Measurements from ENCODE around the gene MYO7A.

MYO7A gene

DNA sequence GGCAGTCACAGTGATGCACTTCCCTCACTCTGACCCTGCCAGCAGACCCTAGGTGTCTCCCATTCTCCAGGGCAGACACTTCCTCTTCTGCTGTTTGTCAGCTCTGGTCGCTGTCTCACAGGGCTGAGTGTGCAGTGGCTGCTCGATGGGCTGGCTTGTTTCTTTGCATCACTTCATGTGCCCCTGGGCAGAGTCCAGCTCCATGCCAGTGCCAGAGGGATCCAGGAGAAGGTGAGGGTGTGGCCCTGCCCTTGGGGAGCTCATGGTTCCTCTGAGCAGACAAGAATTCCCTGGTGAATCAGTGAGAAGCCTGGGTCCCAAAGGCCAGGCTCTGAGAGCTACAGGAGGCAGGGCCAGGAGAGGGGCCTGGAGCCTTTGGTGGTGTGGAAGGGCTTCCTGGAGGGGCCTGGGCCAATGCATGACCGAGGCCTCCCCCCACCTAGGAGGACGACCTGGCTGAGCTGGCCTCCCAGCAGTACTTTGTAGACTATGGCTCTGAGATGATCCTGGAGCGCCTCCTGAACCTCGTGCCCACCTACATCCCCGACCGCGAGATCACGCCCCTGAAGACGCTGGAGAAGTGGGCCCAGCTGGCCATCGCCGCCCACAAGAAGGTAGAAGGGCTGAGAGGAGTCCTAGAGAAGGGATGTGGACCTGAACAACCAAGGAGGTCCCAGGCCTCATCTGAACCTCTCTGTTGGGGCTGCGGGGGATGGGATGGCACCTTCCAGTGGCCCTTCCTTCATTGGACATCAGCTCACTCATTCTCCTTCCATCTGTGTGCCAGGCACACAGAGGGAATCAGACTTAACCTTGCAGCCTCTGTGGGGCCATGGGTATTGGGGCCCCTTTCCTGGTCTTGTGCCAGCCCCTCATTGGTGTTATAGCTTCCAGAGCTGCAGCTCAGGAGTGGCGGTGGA lies 66.1 kb downstream of the MYO7A start:
- Mint-ChIP-seq H3K9me3 (no peaks in the 10 kb centered on the region), H3K4me3 (no peak overlapping the region), H3K27ac (no peak overlapping the region), H3K4me1 (no peaks in the 10 kb centered on the region), H3K36me3 (no peaks in the 10 kb centered on the region)
- ATAC-seq (no peak), DNase-seq (ENCODE audit: low spot score in 2 of 2) (no peak)

DNA sequence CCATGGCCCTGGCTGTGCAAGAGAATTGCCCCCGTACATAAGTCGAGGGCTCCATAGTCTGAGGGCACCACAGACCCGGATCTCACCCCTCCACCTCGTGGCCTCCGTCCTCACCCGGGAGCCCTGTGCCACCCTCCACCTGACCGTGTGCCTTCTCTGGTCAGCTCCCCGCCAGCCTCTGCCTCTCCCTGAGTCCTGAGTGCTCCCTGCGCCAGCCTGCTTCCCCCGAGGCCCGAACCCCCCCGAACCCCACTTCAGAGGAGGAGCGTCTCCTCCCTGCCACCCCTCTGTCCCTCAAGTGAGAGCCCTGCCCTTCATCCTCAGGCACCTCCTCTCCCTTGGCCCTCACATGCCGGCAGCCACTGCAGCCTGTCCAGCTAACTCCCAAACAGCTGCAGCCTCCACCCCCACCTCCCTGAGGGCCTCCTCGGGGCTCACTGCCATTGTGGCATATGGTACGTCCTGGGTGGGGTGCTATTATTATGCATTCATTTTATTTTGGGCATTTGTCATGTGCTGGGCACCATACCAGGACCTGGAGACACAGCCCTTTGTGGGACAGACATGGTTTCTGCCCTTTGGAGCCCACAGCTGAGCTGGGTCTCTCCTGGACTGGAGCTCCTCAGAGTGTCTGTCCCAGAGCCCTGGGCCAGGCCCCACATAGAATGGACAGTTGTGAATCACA lies 67.2 kb downstream of the MYO7A start:
- no peak overlapping the region for H3K4me3 Mint-ChIP-seq
- H3K27ac Mint-ChIP-seq, result no peak overlapping the region
- DNase-seq (ENCODE audit: low spot score in 2 of 2), result no peak
- H3K9me3 Mint-ChIP-seq, result no peaks in the 10 kb centered on the region
- no peak for ATAC-seq
- H3K36me3 Mint-ChIP-seq, result no peaks in the 10 kb centered on the region
- no peaks in the 10 kb centered on the region for H3K4me1 Mint-ChIP-seq

DNA sequence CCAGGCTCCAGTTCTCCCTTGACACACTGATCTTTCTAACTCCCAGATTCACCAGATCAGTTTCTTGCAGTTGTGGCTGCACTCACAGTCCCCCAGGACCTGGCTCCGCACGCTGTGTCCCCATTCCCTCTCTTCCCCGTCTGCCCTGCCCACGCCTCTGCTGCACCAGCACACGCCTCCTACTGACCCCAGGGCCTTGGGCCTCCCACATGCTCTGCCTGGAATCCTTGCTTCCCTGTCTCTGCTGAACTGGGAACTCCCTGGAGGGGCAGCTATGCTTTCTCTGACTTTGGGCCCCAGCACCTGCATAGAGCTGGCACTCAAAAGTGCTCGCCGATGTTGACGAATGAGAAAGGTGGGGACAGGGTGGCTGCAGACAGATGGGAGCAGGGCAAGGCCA lies 68.9 kb downstream of the MYO7A start:
- Mint-ChIP-seq H3K4me1 (peaks cover 8% of the 10 kb centered on the region), H3K36me3 (no peaks in the 10 kb centered on the region), H3K9me3 (no peaks in the 10 kb centered on the region), H3K27ac (no peak overlapping the region), H3K4me3 (no peak overlapping the region)
- ATAC-seq (no peak), DNase-seq (ENCODE audit: low spot score in 2 of 2) (no peak)

DNA sequence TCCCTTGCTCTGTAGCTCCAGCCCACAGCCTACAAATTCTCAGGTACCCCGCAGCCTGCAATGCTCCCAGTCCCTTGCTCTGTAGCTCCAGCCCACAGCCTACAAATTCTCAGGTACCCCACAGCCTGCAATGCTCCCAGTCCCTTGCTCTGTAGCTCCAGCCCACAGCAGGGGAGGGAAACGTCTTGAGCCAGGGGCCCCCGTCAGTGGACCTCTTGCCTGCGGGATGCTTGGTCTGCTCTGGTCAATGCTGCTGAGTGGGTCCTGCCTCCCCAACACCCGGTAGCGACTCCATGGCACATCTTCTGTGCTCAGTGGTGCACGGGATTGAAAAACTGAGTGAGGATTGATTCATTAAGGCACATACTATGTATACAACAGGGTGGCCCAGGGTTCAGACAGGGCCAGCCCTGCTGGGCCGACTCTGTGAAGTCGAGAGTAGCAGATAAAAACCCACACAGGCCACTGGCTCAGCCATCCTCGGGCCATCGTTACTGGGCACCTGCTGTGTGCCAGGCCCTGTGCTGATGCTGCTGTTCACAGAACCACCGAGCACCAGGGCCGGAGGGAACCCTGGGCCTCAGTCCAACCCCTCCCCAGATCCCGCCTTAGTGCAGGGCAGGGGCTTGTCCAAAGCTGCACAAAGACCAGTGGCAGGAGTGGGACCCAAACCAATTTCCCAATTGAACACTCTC lies 69.7 kb downstream of the MYO7A start:
- Mint-ChIP-seq H3K27ac (no peak overlapping the region), H3K9me3 (no peaks in the 10 kb centered on the region), H3K36me3 (no peaks in the 10 kb centered on the region), H3K4me1 (peaks cover 8% of the 10 kb centered on the region), H3K4me3 (no peak overlapping the region)
- DNase-seq (ENCODE audit: low spot score in 2 of 2) (no peak), ATAC-seq (no peak)

DNA sequence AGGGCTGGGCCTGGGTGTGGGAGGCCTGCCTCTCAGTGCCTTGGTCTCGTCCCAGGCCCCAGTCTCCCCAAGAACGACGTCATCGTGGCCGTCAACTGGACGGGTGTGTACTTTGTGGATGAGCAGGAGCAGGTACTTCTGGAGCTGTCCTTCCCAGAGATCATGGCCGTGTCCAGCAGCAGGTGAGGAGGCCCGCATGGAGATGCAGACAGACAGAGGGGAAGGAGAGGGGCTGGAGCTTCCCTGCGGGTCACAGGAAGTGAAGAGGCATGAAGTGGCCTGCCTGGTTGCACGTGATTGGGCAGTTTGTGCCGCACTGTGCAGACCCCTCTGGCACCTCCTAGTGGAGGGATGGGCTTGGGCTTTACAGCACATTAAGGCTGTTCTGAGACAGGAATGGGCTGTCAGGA lies 70.4 kb downstream of the MYO7A start:
- Mint-ChIP-seq H3K4me3 (no peak overlapping the region), H3K9me3 (no peaks in the 10 kb centered on the region), H3K4me1 (peaks cover 8% of the 10 kb centered on the region), H3K36me3 (no peaks in the 10 kb centered on the region), H3K27ac (no peak overlapping the region)
- no peak for ATAC-seq
- no peak for DNase-seq (ENCODE audit: low spot score in 2 of 2)

DNA sequence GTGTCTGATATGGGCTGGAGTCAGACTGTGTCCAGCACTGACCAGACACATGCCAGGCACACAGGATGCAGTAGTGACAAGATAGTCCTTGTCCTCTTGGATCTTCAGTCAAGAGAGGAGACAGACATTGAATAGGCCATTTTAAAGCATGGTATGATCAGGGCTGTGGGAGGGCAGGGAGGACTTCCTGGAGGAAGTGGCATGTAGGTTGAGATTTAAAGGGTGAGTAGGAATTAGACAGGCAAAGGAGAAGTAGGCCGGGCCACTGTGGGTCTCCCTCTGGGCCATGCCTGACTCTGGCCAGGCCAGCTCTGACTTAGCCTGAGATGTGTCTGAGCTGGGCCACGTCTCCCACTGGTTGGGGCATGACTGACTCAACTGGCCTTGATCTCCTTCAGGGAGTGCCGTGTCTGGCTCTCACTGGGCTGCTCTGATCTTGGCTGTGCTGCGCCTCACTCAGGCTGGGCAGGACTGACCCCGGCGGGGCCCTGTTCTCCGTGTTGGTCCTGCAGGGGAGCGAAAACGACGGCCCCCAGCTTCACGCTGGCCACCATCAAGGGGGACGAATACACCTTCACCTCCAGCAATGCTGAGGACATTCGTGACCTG lies 71.2 kb downstream of the MYO7A start:
- peaks cover 8% of the 10 kb centered on the region for H3K4me1 Mint-ChIP-seq
- DNase-seq (ENCODE audit: low spot score in 2 of 2), result no peak
- no peak for ATAC-seq
- no peak overlapping the region for H3K4me3 Mint-ChIP-seq
- no peak overlapping the region for H3K27ac Mint-ChIP-seq
- no peaks in the 10 kb centered on the region for H3K36me3 Mint-ChIP-seq
- H3K9me3 Mint-ChIP-seq, result no peaks in the 10 kb centered on the region

DNA sequence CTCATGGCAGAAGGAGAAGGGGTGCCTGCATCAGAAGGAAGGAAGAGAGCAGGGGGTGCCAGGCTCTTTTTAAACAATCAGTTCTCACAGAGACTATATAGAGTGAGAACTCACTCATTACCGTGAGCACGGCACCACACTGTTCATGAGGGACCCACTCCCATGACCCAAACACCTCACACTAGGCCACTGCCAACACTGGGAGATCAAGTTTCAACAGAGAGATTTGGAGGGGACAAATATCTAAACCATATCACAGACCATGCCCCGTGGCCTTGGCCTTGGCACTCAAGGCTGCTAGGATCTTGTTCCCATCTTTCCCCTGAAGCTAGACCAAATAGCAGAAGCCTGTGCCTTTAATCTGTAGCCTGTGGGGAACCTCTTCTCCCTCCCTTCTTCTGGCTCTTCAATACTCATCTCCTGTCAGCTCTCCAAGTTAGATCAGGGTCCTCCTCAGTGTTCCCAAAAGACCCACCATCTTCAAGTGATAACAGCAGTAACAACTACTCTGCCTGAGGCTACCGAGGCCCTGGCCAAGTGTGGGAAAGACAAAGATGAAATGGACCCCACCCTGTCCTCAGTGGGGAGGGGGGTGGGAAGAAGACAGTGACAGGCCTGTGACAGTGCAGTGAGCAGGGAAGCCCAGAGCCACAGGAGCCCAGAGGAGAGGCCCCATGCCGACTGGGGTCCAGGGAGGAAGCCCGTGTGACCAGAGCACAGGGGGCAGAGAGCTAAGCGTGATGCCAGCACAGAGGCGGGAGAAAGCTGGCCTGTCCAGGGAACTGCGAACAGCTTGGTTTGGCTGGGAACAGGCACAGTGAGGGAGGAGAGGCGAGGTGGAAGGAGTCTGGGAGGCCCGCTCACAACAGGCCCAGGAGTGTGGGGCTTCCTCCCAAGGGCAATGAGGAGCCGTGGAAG lies 72.6 kb downstream of the MYO7A start:
- no peak for ATAC-seq
- Mint-ChIP-seq H3K4me1 (peaks cover 8% of the 10 kb centered on the region), H3K4me3 (no peak overlapping the region), H3K9me3 (no peaks in the 10 kb centered on the region), H3K27ac (peak overlapping the region; percentile 48), H3K36me3 (no peaks in the 10 kb centered on the region)
- no peak for DNase-seq (ENCODE audit: low spot score in 2 of 2)

DNA sequence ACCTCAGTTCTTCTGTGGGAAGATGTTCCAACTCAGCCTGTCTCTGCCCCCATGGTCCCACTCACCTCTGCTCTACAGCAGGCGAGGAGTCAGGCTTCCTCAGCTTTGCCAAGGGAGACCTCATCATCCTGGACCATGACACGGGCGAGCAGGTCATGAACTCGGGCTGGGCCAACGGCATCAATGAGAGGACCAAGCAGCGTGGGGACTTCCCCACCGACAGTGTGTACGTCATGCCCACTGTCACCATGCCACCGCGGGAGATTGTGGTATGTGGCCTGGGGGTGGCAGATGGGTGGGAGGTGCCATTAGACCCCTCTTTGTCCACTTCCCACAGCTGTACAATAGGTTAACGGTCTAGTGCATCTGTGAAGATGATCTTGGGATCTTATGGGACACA lies 73.3 kb downstream of the MYO7A start:
- Mint-ChIP-seq H3K9me3 (no peaks in the 10 kb centered on the region), H3K4me1 (peaks cover 10% of the 10 kb centered on the region), H3K27ac (peak overlapping the region; percentile 48), H3K4me3 (no peak overlapping the region), H3K36me3 (no peaks in the 10 kb centered on the region)
- DNase-seq (ENCODE audit: low spot score in 2 of 2) (no peak), ATAC-seq (peak; percentile 19)

DNA sequence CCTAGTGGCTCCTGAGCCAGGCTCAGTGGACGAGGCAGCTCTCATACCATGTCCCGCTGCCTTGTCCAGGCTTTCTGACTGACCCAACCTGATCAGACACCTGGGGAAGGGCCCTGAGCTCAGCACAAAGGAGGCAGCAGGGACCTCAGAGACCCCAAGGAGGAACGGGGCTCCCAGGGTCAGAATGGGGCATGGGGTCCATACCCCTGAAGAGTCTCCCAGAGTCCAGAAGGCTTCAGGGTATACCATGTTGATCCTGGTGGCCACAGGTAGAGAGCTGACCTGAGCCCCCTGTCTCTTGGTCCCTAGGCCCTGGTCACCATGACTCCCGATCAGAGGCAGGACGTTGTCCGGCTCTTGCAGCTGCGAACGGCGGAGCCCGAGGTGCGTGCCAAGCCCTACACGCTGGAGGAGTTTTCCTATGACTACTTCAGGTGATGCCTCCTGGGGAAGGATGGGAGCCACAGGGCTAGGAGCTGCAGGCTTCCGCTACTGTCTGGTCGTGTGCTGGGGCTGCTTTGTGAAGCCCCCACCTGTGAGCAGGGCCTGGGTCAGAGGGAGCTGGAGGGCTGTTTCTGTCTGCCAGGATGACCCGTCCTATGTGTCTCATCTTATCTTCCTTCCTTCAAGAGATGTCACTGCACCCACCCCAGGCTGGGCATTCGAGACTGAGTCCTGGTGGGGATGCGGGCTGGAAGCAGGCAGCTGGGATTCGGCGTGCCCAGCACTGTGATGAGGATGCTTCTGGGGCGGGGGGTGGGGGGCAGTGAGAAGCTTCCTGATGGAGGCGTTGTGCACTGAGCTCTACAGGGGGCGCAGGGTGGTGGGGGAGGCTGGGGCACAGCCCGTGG lies 74.2 kb downstream of the MYO7A start:
- DNase-seq (ENCODE audit: low spot score in 2 of 2), result no peak
- no peak overlapping the region for H3K27ac Mint-ChIP-seq

DNA sequence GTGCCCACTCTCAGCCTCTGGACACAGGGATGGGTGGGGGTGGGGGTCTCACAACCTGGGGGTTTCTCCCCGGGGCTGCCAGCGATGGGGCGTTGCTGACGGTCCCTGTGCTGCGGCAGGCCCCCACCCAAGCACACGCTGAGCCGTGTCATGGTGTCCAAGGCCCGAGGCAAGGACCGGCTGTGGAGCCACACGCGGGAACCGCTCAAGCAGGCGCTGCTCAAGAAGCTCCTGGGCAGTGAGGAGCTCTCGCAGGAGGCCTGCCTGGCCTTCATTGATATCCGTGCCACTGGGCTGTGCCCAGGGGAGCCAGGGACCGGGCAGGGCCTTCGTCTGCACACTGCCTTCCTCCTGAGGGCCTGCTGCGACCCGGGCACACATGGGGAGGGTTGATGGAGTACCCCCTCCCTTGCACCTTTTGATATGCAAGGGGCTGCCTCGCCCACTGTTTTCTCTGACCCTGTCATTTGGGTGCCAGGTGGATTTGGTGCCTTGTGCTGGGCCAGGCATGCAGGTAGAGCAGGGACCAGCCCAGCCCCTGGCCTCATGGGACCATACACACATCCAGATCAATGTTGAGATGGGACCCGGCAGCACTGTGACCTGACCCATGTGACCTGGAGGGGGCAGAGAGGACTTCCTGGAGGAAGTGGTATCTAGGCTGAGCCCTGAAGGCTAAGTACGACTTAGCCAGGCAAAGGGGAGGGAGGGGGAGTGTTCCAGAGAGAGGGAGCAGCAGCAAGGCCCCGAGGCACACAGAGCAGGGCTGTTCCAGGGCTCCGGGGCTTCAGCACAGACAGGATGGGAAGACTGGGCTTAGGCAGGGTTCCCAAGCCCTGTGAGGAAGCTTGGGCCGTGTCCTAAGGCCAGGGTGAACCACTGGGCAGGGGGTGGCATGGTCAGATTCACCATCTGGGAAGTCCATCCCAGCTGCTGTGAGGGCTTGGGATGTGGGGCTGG lies 75.2 kb downstream of the MYO7A start:
- no peaks in the 10 kb centered on the region for H3K36me3 Mint-ChIP-seq
- no peak overlapping the region for H3K4me3 Mint-ChIP-seq
- DNase-seq (ENCODE audit: low spot score in 2 of 2) (no peak), ATAC-seq (no peak)
- H3K27ac Mint-ChIP-seq, result no peak overlapping the region
- peaks cover 15% of the 10 kb centered on the region for H3K4me1 Mint-ChIP-seq
- no peaks in the 10 kb centered on the region for H3K9me3 Mint-ChIP-seq

More for the DNA sequence above, 74.2 kb downstream of the MYO7A start:
- ATAC-seq, result no peak
- H3K4me3 Mint-ChIP-seq, result no peak overlapping the region
- no peaks in the 10 kb centered on the region for H3K36me3 Mint-ChIP-seq
- H3K4me1 Mint-ChIP-seq, result peaks cover 15% of the 10 kb centered on the region
- H3K9me3 Mint-ChIP-seq, result no peaks in the 10 kb centered on the region

DNA sequence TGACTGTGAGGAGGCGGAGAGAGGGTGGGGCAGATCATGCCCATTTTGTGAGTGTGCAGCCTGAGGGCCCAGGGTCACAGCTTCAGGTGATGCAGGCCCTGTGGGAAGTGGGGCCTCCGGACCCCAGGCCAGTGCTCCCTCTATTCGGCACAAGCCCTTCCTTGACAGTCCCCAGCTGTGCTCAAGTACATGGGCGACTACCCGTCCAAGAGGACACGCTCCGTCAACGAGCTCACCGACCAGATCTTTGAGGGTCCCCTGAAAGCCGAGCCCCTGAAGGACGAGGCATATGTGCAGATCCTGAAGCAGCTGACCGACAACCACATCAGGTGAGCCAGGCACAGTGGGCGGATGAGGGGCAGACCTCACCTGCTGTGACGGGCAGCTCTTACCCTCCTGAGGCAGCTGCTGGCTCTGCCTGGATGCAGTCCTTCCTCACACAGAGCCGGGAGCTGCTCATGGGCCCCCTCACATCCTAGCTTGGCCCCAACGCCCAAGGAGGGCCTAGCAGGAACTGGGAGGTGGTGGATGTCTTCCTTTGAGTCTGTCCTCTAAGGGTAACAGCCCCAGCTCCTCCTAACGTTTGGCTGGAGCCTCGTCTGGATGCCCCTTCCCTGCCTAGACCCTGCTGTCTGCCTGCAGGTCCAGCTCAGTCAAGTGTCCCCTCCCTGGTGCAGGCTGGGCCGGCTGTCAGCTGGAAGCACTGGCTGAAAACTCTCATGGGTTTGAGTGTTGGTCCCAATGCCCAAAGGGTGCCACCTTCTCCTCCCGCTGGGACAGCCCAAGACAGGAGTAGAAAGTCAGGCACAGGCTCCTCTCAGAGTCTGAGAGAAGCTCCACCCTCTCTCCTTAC lies 76.1 kb downstream of the MYO7A start:
- DNase-seq (ENCODE audit: low spot score in 2 of 2), result no peak
- no peaks in the 10 kb centered on the region for H3K36me3 Mint-ChIP-seq
- H3K4me1 Mint-ChIP-seq, result peaks cover 15% of the 10 kb centered on the region
- no peak overlapping the region for H3K27ac Mint-ChIP-seq
- no peaks in the 10 kb centered on the region for H3K9me3 Mint-ChIP-seq
- no peak overlapping the region for H3K4me3 Mint-ChIP-seq
- no peak for ATAC-seq

DNA sequence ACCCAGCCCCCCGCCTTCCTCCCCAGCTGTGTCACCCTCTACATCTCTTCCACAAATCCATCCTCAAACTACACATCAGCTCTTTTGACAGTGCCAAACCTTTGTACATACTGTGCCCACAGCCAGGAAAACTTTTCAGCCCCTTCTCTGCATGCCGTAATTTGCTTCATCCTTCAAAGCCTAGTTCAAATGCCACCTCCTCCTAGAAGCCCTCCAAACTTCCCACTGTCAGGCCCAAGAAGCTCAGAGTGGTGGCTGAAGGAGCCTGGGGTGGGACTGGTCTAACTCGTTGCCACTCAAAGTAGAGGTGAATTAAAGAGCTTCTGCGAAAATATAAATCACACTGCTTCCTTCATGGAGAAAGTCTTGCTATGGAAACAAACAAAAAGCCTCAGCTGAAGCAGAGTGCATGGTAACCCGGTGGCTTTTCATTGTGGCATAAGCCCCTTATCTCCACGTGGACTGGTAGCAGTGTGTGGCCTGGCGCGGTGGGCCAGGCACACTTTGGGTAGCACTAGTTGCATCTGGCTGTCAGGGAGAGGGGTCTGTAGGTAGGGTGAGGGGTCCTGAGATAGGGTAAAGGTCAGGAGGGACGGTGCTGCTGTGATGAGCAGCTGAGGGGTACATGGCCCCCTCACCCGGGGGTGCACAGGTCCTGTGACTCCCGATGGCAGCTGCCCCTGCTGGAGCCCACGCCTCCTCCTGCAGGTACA lies 76.9 kb downstream of the MYO7A start:
- Mint-ChIP-seq H3K36me3 (no peaks in the 10 kb centered on the region), H3K27ac (no peak overlapping the region), H3K9me3 (no peaks in the 10 kb centered on the region), H3K4me3 (no peak overlapping the region), H3K4me1 (peaks cover 15% of the 10 kb centered on the region)
- DNase-seq (ENCODE audit: low spot score in 2 of 2) (no peak), ATAC-seq (no peak)
